Activated T-helper 17 cell treated with anti-CD3 and anti-CD28 coated beads, Interleukin-2, amount 50 U/mL, for 72 hours (primary cell): Measurements from ENCODE around the gene ACTL10. TPM values are rescaled to one million over a fixed set of nuclear protein-coding genes. Genes with fewer than 3 reads are reported as not detected.
A peak's percentile ranks its signal among the peaks of the same experiment; 100 is the strongest.
"Not testable (repeated sequence)": the region's sequence is repeated elsewhere in the genome, so short reads cannot be mapped to it uniquely, and the experiment has no call there.

ENCODE experiments used
- ATAC-seq: fragments of 150-1000 bp; cut with Tn5 transposase; replicated peaks from 2 replicates; pipeline ENCODE4 v1.10.0; 2021; ENCODE audit warnings: mild to moderate bottlenecking, moderate library complexity
- H3K27ac Mint-ChIP-seq: one replicate; pipeline ENCODE4 v1.8.0; 2022; ENCODE audit warnings: mixed read lengths
- H3K27me3 Mint-ChIP-seq: one replicate; pipeline ENCODE4 v1.8.0; 2022; ENCODE audit warnings: mixed read lengths
- H3K36me3 Mint-ChIP-seq: one replicate; pipeline ENCODE4 v1.8.0; 2022; ENCODE audit warnings: low read depth, mild to moderate bottlenecking, mixed read lengths
- H3K4me1 Mint-ChIP-seq: one replicate; pipeline ENCODE4 v1.8.0; 2022; ENCODE audit warnings: mixed read lengths
- H3K4me3 Mint-ChIP-seq: one replicate; pipeline ENCODE4 v1.8.0; 2022; ENCODE audit warnings: mild to moderate bottlenecking, mixed read lengths
- H3K9me3 Mint-ChIP-seq: one replicate; pipeline ENCODE4 v1.8.0; 2022; ENCODE audit warnings: mixed read lengths
- total RNA-seq, 2 donors: library from RNA; stranded (reverse); gene quantifications; one replicate each; pipeline ENCODE4 v1.2.3, GENCODE V29; 2022

ACTL10 gene
- total RNA-seq, 2 donors from 2014 or later = 1.5 to 2.6 TPM

DNA sequence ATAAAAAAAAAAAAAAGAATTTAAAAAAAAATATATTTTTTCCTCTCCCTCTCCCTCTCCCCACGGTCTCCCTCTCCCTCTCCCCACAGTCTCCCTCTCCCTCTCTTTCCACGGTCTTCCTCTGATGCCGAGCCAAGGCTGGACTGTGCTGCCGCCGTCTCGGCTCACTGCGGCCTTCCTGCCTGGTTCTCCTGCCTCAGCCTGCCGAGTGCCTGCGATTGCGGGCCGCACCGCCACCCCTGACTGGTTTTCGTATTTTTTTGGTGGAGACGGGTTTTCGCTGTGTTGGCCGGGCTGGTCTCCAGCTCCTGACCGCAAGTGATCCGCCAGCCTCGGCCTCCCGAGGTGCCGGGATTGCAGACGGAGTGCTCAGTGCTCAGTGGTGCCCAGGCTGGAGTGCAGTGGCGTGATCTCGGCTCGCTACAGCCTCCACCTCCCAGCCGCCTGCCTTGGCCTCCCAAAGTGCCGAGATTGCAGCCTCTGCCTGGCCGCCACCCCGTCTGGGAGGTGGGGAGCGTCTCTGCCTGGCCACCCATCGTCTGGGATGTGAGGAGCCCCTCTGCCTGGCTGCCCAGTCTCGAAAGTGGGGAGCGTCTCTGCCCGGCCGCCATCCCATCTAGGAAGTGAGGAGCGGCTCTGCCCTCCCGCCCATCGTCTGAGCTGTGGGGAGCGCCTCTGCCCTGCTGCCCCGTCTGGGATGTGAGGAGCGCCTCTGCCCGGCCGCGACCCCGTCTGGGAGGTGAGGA is 34.1 kb downstream of the ACTL10 start:
- not testable (repeated sequence) for H3K4me3 Mint-ChIP-seq, H3K36me3 Mint-ChIP-seq, ATAC-seq, H3K4me1 Mint-ChIP-seq, H3K27me3 Mint-ChIP-seq, H3K27ac Mint-ChIP-seq, H3K9me3 Mint-ChIP-seq

DNA sequence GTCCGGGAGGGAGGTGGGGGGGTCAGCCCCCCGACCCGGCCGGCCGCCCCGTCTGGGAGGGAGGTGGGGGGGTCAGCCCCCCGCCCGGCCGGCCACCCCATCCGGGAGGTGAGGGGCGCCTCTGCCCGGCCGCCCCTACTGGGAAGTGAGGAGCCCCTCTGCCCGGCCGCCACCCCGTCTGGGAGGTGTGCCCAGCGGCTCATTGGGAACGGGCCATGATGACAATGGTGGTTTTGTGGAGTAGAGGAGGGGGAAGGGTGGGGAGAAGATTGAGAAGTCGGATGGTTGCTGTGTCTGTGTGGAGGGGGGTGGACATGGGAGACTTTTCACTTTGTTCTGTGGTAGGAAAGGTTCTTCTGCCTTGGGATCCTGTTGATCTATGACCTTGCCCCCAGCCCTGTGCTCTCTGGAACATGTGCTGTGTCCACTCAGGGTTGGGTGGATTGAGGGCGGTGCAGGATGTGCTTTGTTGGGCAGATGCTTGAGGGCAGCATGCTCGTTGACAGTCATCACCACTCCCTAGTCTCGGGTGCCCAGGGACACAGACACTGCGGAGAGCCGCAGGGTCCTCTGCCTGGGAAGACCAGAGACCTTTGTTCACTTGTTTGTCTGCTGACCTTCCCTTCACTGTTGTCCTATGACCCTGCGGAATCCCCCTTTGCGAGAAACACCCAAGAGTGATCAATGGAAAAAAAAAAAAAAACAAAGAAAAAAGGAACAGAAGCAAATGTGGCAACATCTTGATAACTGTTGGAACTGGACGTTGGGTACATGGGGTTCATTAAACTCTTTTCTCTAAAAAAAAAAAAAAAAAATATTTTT is 35.1 kb downstream of the ACTL10 start:
- Mint-ChIP-seq H3K9me3 (no peaks in the 10 kb centered on the region), H3K27me3 (no peaks in the 10 kb centered on the region), H3K4me3 (no peak overlapping the region), H3K27ac (no peak overlapping the region), H3K36me3 (no peaks in the 10 kb centered on the region), H3K4me1 (no peaks in the 10 kb centered on the region)
- ATAC-seq = no peak

GRCh38 chr20:33702861-33703260 is 36.1 kb downstream of the ACTL10 start:
- no peaks in the 10 kb centered on the region for H3K9me3 Mint-ChIP-seq
- H3K27ac Mint-ChIP-seq = no peak overlapping the region
- H3K4me3 Mint-ChIP-seq = no peak overlapping the region
- no peaks in the 10 kb centered on the region for H3K27me3 Mint-ChIP-seq
- peaks cover 9% of the 10 kb centered on the region for H3K36me3 Mint-ChIP-seq
- H3K4me1 Mint-ChIP-seq = no peaks in the 10 kb centered on the region
- no peak for ATAC-seq

DNA sequence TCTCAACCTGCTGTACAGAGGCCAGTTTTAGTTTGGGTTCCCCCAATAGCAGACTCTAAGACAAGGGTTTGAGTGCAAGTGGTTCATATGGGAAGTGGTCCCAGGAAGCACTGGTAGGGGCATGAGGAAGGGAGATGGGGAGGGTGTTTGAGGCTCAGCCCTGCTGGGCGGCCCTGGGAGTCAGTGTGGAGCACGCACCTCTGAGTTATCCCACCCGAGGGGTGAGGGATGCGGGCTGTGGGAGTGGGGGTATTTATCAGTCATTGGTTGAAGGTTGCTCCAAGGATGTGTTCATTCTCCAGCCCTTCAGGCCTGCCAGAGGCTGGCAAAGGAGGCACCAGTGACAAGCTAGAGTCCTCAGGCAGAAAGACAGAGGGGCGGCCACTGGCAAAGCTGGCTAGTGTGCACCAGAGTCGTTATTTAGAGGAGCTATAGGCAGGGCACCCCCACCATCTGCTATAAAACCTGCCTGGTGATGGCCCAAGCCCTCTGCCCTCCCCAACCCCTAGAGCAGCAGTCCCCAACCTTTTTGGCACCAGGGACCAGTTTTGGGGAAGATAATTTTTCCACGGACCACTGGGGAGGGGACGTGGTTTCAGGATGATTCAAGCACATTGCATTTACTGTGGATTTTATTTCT is 36.9 kb downstream of the ACTL10 start:
- no peaks in the 10 kb centered on the region for H3K9me3 Mint-ChIP-seq
- H3K36me3 Mint-ChIP-seq = peaks cover 9% of the 10 kb centered on the region
- no peak overlapping the region for H3K27ac Mint-ChIP-seq
- no peak for ATAC-seq
- H3K4me3 Mint-ChIP-seq = no peak overlapping the region
- H3K4me1 Mint-ChIP-seq = no peaks in the 10 kb centered on the region
- H3K27me3 Mint-ChIP-seq = no peaks in the 10 kb centered on the region

DNA sequence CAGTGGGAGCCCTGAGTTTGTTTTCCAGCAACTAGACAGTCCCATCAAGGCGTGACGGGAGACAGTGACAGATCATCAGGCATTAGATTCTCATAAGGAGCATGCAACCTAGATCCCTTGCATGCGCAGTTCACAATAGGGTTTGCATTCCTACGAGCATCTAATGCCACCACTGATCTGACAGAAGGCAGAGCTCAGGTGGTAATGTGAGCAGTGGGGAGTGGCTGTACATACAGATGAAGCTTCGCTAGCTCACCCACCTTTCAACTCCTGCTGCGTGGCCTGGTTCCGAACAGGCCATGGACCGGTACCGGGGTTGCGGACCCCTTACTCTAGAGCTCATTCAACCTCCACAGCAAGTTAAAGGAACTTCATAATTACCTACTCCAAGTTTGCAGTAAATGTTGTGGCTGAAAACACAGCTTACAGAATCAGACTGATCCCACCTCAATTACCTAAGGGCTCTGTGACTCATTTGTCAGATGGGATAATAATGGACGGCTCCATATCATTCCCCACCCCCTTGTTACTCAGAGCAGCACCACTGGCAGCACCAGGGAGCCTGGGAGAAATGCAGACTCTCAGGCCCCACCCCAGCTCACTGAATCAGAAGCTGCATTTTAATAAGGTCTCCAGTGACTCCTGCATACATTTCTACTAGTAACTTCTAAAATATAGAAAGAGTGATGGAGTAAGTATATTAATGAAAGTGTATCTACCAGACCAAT is 37.6 kb downstream of the ACTL10 start:
- Mint-ChIP-seq H3K4me1 (peaks cover 4% of the 10 kb centered on the region), H3K36me3 (peaks cover 9% of the 10 kb centered on the region)

DNA sequence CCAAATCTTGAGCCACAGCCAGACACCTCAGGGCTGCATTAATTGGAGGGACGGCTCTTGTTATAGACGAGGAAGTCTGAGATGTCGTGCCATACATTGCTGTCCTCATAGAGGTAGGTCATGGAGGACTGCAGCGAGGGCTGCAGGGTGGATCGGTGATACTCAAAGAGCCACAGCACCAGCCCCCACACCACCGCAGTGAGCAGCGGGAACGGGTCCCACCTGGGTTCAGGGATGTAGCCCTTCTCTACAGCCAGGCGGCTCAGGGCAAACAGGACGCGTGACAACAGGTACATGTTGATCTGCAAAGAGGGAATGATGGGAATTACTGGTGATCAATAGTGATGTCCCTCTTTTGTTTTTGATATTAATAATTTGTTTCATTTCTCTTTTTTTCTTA is 40.9 kb downstream of the ACTL10 start:
- ATAC-seq = no peak
- no peaks in the 10 kb centered on the region for H3K27me3 Mint-ChIP-seq
- peaks cover 21% of the 10 kb centered on the region for H3K4me1 Mint-ChIP-seq
- H3K27ac Mint-ChIP-seq = peak overlapping the region; percentile 54
- H3K4me3 Mint-ChIP-seq = no peak overlapping the region
- peaks cover 30% of the 10 kb centered on the region for H3K36me3 Mint-ChIP-seq
- H3K9me3 Mint-ChIP-seq = no peaks in the 10 kb centered on the region

More for the DNA sequence above, 37.6 kb downstream of the ACTL10 start:
- H3K27ac Mint-ChIP-seq = no peak overlapping the region
- ATAC-seq = no peak
- H3K4me3 Mint-ChIP-seq = no peak overlapping the region
- no peaks in the 10 kb centered on the region for H3K9me3 Mint-ChIP-seq
- no peaks in the 10 kb centered on the region for H3K27me3 Mint-ChIP-seq

DNA sequence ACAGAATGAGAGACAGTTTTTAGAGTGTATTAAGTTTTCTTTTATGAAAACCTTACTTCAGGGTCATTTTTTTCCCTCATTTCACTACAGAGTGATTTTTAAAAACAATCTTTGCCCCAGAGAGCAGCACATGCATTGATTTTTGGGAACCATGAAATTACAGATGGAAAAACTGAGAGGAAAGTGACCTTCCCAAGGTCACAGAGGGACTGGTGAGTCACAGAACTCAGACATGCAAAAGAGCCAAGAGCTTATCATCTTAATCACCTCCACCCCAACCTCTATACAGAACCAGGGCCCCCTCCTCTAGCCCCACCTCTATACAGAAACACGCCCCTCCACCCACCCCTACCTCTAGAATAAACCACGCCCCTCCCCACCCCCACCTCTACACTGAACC is 42.7 kb downstream of the ACTL10 start:
- H3K4me3 Mint-ChIP-seq = no peak overlapping the region

GRCh38 chr20:33709905-33710541 is 43.3 kb downstream of the ACTL10 start:
- no peak overlapping the region for H3K27ac Mint-ChIP-seq
- H3K27me3 Mint-ChIP-seq = no peaks in the 10 kb centered on the region
- H3K4me1 Mint-ChIP-seq = peaks cover 21% of the 10 kb centered on the region
- no peak overlapping the region for H3K4me3 Mint-ChIP-seq
- H3K36me3 Mint-ChIP-seq = peaks cover 44% of the 10 kb centered on the region
- peak; percentile 52 for ATAC-seq
- no peaks in the 10 kb centered on the region for H3K9me3 Mint-ChIP-seq

More for the DNA sequence above, 42.7 kb downstream of the ACTL10 start:
- ATAC-seq = peak; percentile 78
- peaks cover 21% of the 10 kb centered on the region for H3K4me1 Mint-ChIP-seq
- H3K36me3 Mint-ChIP-seq = peaks cover 44% of the 10 kb centered on the region
- no peaks in the 10 kb centered on the region for H3K27me3 Mint-ChIP-seq
- no peak overlapping the region for H3K27ac Mint-ChIP-seq
- no peaks in the 10 kb centered on the region for H3K9me3 Mint-ChIP-seq

GRCh38 chr20:33710681-33711445 is 44.1 kb downstream of the ACTL10 start:
- Mint-ChIP-seq H3K9me3 (no peaks in the 10 kb centered on the region), H3K27me3 (no peaks in the 10 kb centered on the region), H3K27ac (peak overlapping the region; percentile 8), H3K4me1 (peaks cover 21% of the 10 kb centered on the region), H3K4me3 (no peak overlapping the region), H3K36me3 (peaks cover 45% of the 10 kb centered on the region)
- no peak for ATAC-seq

DNA sequence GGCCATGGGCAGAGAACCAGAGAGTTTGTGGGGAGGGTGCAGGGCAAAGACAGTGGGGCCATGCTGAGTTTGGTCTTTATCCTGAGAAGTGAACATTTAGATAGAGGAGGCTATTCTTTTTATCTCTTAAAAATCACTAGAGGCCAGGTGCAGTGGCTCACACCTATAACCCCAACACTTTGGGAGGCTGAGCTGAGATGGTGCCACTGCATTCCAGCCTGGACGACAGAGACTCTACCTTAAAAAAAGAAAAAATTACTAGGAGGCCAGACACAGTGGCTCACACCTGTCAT is 44.6 kb downstream of the ACTL10 start:
- no peak overlapping the region for H3K4me3 Mint-ChIP-seq
- H3K36me3 Mint-ChIP-seq = peaks cover 51% of the 10 kb centered on the region
- no peaks in the 10 kb centered on the region for H3K9me3 Mint-ChIP-seq
- ATAC-seq = no peak
- H3K27me3 Mint-ChIP-seq = no peaks in the 10 kb centered on the region
- H3K27ac Mint-ChIP-seq = peak overlapping the region; percentile 8
- peaks cover 21% of the 10 kb centered on the region for H3K4me1 Mint-ChIP-seq

DNA sequence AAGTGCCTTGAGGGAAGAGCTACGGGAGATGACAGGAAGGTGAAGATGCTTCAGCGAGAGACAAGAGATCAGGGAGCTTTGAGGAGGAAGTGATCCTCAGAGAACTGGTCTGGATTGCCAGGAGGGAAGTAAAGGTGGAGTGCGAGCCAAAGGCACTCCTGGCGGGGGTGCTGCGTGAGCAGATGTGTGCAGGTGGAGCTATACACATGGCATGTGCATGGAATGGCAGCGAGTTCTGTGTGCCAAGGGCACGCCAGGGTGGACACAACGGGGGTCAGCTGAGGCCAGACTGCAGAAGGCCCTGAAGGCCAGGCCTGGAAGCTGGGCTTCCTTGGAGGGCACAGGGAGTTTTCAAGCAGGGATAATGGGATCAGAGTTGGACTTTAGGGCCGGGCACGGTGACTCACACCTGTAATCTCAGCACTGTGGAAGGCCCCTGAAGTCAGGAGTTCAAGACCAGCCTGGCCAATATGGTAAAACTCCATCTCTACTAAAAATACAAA is 47.2 kb downstream of the ACTL10 start:
- Mint-ChIP-seq H3K27ac (no peak overlapping the region), H3K9me3 (no peaks in the 10 kb centered on the region), H3K27me3 (no peaks in the 10 kb centered on the region)

GRCh38 chr20:33716498-33716897 is 49.8 kb downstream of the ACTL10 start:
- H3K9me3 Mint-ChIP-seq = peaks cover 4% of the 10 kb centered on the region
- H3K4me3 Mint-ChIP-seq = no peak overlapping the region
- ATAC-seq = no peak
- H3K4me1 Mint-ChIP-seq = peaks cover 9% of the 10 kb centered on the region
- H3K27me3 Mint-ChIP-seq = no peaks in the 10 kb centered on the region
- H3K27ac Mint-ChIP-seq = peak overlapping the region; percentile 48
- peaks cover 32% of the 10 kb centered on the region for H3K36me3 Mint-ChIP-seq

More for the DNA sequence above, 47.2 kb downstream of the ACTL10 start:
- peaks cover 26% of the 10 kb centered on the region for H3K4me1 Mint-ChIP-seq
- H3K4me3 Mint-ChIP-seq = no peak overlapping the region
- peaks cover 42% of the 10 kb centered on the region for H3K36me3 Mint-ChIP-seq
- no peak for ATAC-seq
